ENCODE results near the gene FHOD1. TPM values are rescaled to one million over a fixed set of nuclear protein-coding genes. Genes with fewer than 3 reads are reported as not detected.
A peak's percentile ranks its signal among the peaks of the same experiment; 100 is the strongest.

Gene FHOD1
- total RNA-seq, 1 donor from 2014 or later: 28.7 TPM

- TF ChIP-seq CTCF (IDR thresholded peaks at IDR 0.05; ENCODE audit: unreplicated experiment): no peak
Measured at GRCh38 chr16:67282447-67282805, 35.1 kb upstream of the FHOD1 start.

GRCh38 chr16:67281536-67282446, 34.5 kb upstream of the FHOD1 start:
- Mint-ChIP-seq H3K4me1 (peaks cover 5% of the 10 kb centered on the region), H3K27me3 (ENCODE audit: low read depth) (no peaks in the 10 kb centered on the region)

More at GRCh38 chr16:67282447-67282805, 35.1 kb upstream of the FHOD1 start:
- peaks cover 3% of the 10 kb centered on the region for H3K36me3 Mint-ChIP-seq
- H3K4me1 Mint-ChIP-seq: peaks cover 5% of the 10 kb centered on the region
- H3K9me3 Mint-ChIP-seq: no peaks in the 10 kb centered on the region
- H3K27me3 Mint-ChIP-seq (ENCODE audit: low read depth): no peaks in the 10 kb centered on the region
- no peak overlapping the region for H3K27ac Mint-ChIP-seq
- no peak overlapping the region for H3K4me3 Mint-ChIP-seq
- no peak for DNase-seq (ENCODE audit: low spot score in 2 of 2, unreplicated experiment in 2 of 2)

GRCh38 chr16:67280090-67281015, 33.1 kb upstream of the FHOD1 start:
- H3K27ac Mint-ChIP-seq: no peak overlapping the region

More at GRCh38 chr16:67281536-67282446, 34.5 kb upstream of the FHOD1 start:
- H3K9me3 Mint-ChIP-seq: no peaks in the 10 kb centered on the region
- no peak overlapping the region for H3K4me3 Mint-ChIP-seq
- no peak for DNase-seq (ENCODE audit: low spot score in 2 of 2, unreplicated experiment in 2 of 2)
- no peak overlapping the region for H3K27ac Mint-ChIP-seq
- peaks cover 3% of the 10 kb centered on the region for H3K36me3 Mint-ChIP-seq
- TF ChIP-seq CTCF (IDR thresholded peaks at IDR 0.05; ENCODE audit: unreplicated experiment): no peak

GRCh38 chr16:67279296-67280089, 32.2 kb upstream of the FHOD1 start, which contains the start of gene PLEKHG4:
TSS of gene PLEKHG4 (plus strand) at chr16:67279532. CDS start at chr16:67280045, 513 bp downstream.
- TF ChIP-seq CTCF (IDR thresholded peaks at IDR 0.05; ENCODE audit: unreplicated experiment): peak; percentile 49
- no peak within 1 kb of the TSS for H3K27ac Mint-ChIP-seq

More at GRCh38 chr16:67280090-67281015, 33.1 kb upstream of the FHOD1 start:
- DNase-seq (ENCODE audit: low spot score in 2 of 2, unreplicated experiment in 2 of 2): no peak
- Mint-ChIP-seq H3K27me3 (ENCODE audit: low read depth) (no peaks in the 10 kb centered on the region), H3K4me3 (peak overlapping the region; percentile 24), H3K36me3 (peaks cover 3% of the 10 kb centered on the region), H3K9me3 (no peaks in the 10 kb centered on the region), H3K4me1 (peaks cover 5% of the 10 kb centered on the region)
- no peak for TF ChIP-seq CTCF (IDR thresholded peaks at IDR 0.05; ENCODE audit: unreplicated experiment)

GRCh38 chr16:67278773-67279295, 31.6 kb upstream of the FHOD1 start:
- Mint-ChIP-seq H3K27me3 (ENCODE audit: low read depth) (no peaks in the 10 kb centered on the region), H3K36me3 (peaks cover 3% of the 10 kb centered on the region), H3K9me3 (no peaks in the 10 kb centered on the region), H3K4me1 (peaks cover 5% of the 10 kb centered on the region), H3K27ac (no peak overlapping the region), H3K4me3 (peak overlapping the region; percentile 65)
- no peak for TF ChIP-seq CTCF (IDR thresholded peaks at IDR 0.05; ENCODE audit: unreplicated experiment)
- DNase-seq (ENCODE audit: low spot score in 2 of 2, unreplicated experiment in 2 of 2): no peak

More at GRCh38 chr16:67279296-67280089, 32.2 kb upstream of the FHOD1 start, which contains the start of gene PLEKHG4:
- H3K4me1 Mint-ChIP-seq: peaks cover 5% of the 10 kb centered on the region
- H3K4me3 Mint-ChIP-seq: peak within 1 kb of the TSS; percentile 65
- no peaks in the 10 kb centered on the region for H3K27me3 Mint-ChIP-seq (ENCODE audit: low read depth)
- DNase-seq (ENCODE audit: low spot score in 2 of 2, unreplicated experiment in 2 of 2): peak; percentile 48 to 76
- peaks cover 3% of the 10 kb centered on the region for H3K36me3 Mint-ChIP-seq
- no peaks in the 10 kb centered on the region for H3K9me3 Mint-ChIP-seq
